ENCODE results near the gene BRD1. TPM values are rescaled to one million over a fixed set of nuclear protein-coding genes. Genes with fewer than 3 reads are reported as not detected.

The BRD1 gene
- total RNA-seq, 2 donors from 2014 or later: 42.3 to 43.4 TPM

GRCh38 chr22:49748514-49748913, 79.2 kb downstream of the BRD1 start:
- H3K27ac Mint-ChIP-seq: no peak overlapping the region
- H3K36me3 Mint-ChIP-seq (ENCODE audit: insufficient read depth in 2 of 2): peaks cover 16 to 23% of the 10 kb centered on the region in 2 donors
- H3K4me3 Mint-ChIP-seq: no peak overlapping the region
- ATAC-seq (replicated peaks in 1 of 2): no peak
- no peak for DNase-seq
- H3K27me3 Mint-ChIP-seq (ENCODE audit: low read depth): no peaks in the 10 kb centered on the region
- H3K4me1 Mint-ChIP-seq (ENCODE audit: low read depth): no peaks in the 10 kb centered on the region
- peaks cover 20 to 21% of the 10 kb centered on the region in 2 donors for H3K9me3 Mint-ChIP-seq

- Mint-ChIP-seq H3K36me3 (ENCODE audit: insufficient read depth in 2 of 2) (peaks cover 18 to 23% of the 10 kb centered on the region in 2 donors), H3K4me3 (no peak overlapping the region)
- ATAC-seq (replicated peaks in 1 of 2): no peak
Observed at GRCh38 chr22:49747716-49748115, 80.0 kb downstream of the BRD1 start.

GRCh38 chr22:49747130-49747529, 80.5 kb downstream of the BRD1 start:
- H3K4me3 Mint-ChIP-seq: no peak overlapping the region
- peaks cover 18 to 23% of the 10 kb centered on the region in 2 donors for H3K36me3 Mint-ChIP-seq (ENCODE audit: insufficient read depth in 2 of 2)
- peaks cover 21 to 24% of the 10 kb centered on the region in 2 donors for H3K9me3 Mint-ChIP-seq
- DNase-seq (no peak), ATAC-seq (replicated peaks in 1 of 2) (no peak)
- H3K4me1 Mint-ChIP-seq (ENCODE audit: low read depth): no peaks in the 10 kb centered on the region
- H3K27me3 Mint-ChIP-seq (ENCODE audit: low read depth): peaks cover under 1% of the 10 kb centered on the region
- no peak overlapping the region for H3K27ac Mint-ChIP-seq

More at GRCh38 chr22:49747716-49748115, 80.0 kb downstream of the BRD1 start:
- DNase-seq: no peak
- Mint-ChIP-seq H3K27ac (no peak overlapping the region), H3K9me3 (peaks cover 21 to 22% of the 10 kb centered on the region in 2 donors), H3K27me3 (ENCODE audit: low read depth) (no peaks in the 10 kb centered on the region), H3K4me1 (ENCODE audit: low read depth) (no peaks in the 10 kb centered on the region)

DNA sequence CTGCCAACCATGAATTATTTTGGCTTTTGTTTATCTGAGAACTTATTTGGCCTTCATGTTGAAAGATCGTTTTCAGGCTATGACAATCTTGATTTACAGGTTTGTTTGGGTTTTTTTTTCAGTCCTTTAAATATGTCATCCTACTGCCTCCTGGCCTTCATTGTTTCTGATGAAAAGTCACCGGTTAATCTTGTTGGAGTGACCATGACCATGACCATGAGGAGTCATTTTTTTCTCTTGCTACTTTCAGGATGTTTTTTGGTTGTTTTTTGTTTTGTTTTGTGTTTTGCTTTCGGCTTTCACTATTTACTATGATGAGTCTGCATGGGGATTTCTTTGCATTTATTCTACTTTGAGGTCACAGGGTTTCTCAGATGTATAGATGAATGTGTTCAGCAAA, 81.6 kb downstream of the BRD1 start:
- Mint-ChIP-seq H3K27ac (no peak overlapping the region), H3K9me3 (peaks cover 21 to 24% of the 10 kb centered on the region in 2 donors), H3K36me3 (ENCODE audit: insufficient read depth in 2 of 2) (peaks cover 18 to 23% of the 10 kb centered on the region in 2 donors), H3K4me1 (ENCODE audit: low read depth) (no peaks in the 10 kb centered on the region), H3K27me3 (ENCODE audit: low read depth) (peaks cover 11% of the 10 kb centered on the region), H3K4me3 (no peak overlapping the region)
- no peak for ATAC-seq (replicated peaks in 1 of 2)
- DNase-seq: no peak

DNA sequence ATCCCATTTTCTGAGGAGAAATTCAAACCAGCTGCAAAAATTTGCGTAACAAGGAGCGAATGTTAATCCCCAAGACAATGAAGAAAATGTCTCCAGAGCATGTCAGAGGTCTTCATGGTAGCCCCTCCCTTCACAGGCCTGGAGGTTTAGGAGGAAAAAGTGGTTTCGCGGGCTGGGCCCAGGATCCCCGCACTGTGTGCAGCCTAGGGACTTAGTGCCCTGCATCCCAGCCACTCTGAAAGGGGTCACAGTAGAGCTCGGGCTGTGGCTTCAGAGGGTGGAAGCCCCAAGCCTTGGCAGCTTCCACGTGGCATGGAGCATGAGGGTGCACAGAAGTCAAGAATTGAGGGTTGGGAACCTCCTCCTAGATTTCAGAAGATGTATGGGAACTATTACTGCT, 87.4 kb downstream of the BRD1 start:
- Mint-ChIP-seq H3K27me3 (ENCODE audit: low read depth) (peaks cover 36% of the 10 kb centered on the region), H3K4me3 (no peak overlapping the region), H3K4me1 (ENCODE audit: low read depth) (no peaks in the 10 kb centered on the region), H3K27ac (no peak overlapping the region), H3K9me3 (peaks cover 16 to 20% of the 10 kb centered on the region in 2 donors), H3K36me3 (ENCODE audit: insufficient read depth in 2 of 2) (peaks cover 6 to 11% of the 10 kb centered on the region in 2 donors)
- ATAC-seq (replicated peaks in 1 of 2) (no peak), DNase-seq (no peak)

DNA sequence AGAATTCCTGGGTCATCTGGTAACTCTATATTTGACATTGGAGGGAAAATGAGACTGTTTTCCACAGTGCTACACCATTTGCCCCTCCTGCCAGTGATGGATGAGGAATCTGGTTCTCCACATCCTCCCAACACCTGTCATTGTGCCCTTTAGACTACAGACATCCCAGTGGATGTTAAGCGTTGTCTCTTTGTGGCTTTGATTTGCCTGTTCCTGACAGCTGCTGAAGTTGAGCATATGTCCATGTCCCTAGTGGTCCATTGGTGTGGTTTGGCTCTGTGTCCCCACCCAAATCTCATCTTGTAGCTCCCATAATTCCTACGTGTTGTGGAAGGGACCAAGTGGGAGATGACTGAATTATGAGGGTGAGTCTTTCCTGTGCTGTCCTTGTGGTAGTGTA, 88.5 kb downstream of the BRD1 start:
- H3K36me3 Mint-ChIP-seq (ENCODE audit: insufficient read depth in 2 of 2): peaks cover 2 to 6% of the 10 kb centered on the region in 2 donors
- H3K4me3 Mint-ChIP-seq: no peak overlapping the region
- H3K9me3 Mint-ChIP-seq: peaks cover 8 to 15% of the 10 kb centered on the region in 2 donors
- H3K27ac Mint-ChIP-seq: no peak overlapping the region
- H3K4me1 Mint-ChIP-seq (ENCODE audit: low read depth): peaks cover 1% of the 10 kb centered on the region
- H3K27me3 Mint-ChIP-seq (ENCODE audit: low read depth): peaks cover 36% of the 10 kb centered on the region
- no peak for DNase-seq
- no peak for ATAC-seq (replicated peaks in 1 of 2)

- H3K4me1 Mint-ChIP-seq (ENCODE audit: low read depth): peaks cover 7% of the 10 kb centered on the region
- H3K36me3 Mint-ChIP-seq (ENCODE audit: insufficient read depth in 2 of 2): peaks cover 0 to 3% of the 10 kb centered on the region in 2 donors
- no peak for DNase-seq
- no peak for ATAC-seq (replicated peaks in 1 of 2)
- no peak overlapping the region for H3K27ac Mint-ChIP-seq
- peaks cover 38% of the 10 kb centered on the region for H3K27me3 Mint-ChIP-seq (ENCODE audit: low read depth)
- peaks cover 5 to 11% of the 10 kb centered on the region in 2 donors for H3K9me3 Mint-ChIP-seq
- H3K4me3 Mint-ChIP-seq: no peak overlapping the region
Observed at GRCh38 chr22:49738566-49738965, 89.1 kb downstream of the BRD1 start.

DNA sequence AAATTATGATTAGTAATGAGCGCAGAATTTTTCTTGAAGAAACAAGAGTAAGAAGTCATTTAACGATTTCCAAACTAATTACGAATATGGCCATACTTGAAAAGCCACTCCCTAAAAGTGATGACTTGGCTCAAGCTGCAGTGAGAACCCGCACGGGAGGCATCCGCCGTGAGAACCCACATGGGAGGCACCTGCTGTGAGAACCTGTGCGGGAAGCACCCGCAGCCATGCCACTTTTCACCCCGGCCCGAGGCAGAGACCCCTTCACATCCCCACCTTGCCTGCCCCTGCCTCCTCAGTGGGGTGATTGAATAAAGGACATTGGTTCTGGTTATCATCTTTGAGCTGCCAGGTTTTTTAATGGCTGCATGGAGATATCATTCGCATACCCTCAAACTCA, 89.7 kb downstream of the BRD1 start:
- Mint-ChIP-seq H3K9me3 (peaks cover 5 to 9% of the 10 kb centered on the region in 2 donors), H3K36me3 (ENCODE audit: insufficient read depth in 2 of 2) (peaks cover 0 to under 1% of the 10 kb centered on the region in 2 donors), H3K27ac (no peak overlapping the region), H3K4me1 (ENCODE audit: low read depth) (peaks cover 13% of the 10 kb centered on the region), H3K27me3 (ENCODE audit: low read depth) (peaks cover 43% of the 10 kb centered on the region), H3K4me3 (no peak overlapping the region)
- no peak for ATAC-seq (replicated peaks in 1 of 2)
- DNase-seq: no peak

DNA sequence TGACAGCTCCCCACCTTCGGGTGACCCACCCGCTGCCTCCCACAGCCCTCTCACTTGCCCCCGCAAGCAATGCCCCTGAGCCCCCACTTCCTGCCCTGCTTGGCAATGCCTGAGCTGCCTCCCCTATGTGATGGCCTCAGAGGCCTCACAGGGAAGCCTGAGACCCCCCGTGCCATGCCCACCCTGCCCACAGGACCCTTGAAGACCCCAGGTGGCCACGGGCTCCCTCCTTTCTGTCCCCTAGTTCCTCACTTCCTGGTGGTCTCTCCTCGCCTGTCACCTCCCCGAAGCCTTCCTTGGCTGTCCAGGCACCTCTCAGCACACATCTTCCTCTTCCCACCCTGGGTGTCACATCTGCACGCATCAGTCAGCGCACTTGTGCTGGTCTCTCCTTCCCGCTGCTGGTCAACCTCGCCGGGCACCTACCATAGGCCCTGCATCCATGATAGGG, 90.5 kb downstream of the BRD1 start:
- Mint-ChIP-seq H3K36me3 (ENCODE audit: insufficient read depth in 2 of 2) (no peaks in the 10 kb centered on the region), H3K9me3 (peaks cover 5 to 7% of the 10 kb centered on the region in 2 donors), H3K4me3 (no peak overlapping the region), H3K4me1 (ENCODE audit: low read depth) (peaks cover 14% of the 10 kb centered on the region), H3K27ac (no peak overlapping the region), H3K27me3 (ENCODE audit: low read depth) (peaks cover 52% of the 10 kb centered on the region)
- DNase-seq (no peak), ATAC-seq (replicated peaks in 1 of 2) (no peak)

DNA sequence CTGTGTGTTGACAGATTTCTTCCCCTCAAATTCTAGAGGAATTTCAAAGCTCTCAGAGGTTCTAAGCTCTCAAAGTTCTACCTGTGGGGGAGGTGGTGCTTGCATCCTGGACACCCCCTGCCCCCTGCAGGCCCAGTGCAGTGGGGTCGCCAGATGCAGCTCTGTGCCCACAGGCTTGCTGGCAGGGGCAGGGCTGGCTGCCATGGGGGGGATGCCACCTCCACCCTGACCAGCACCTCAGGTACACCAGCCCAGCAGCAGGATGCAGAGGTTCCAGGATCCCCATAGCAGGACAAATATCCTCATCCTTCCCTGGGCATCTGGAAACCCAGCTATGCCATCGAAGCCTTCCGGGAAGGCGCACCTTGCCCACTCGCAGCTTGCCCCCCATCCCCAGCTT, 91.1 kb downstream of the BRD1 start:
- ATAC-seq (replicated peaks in 1 of 2): no peak
- DNase-seq: no peak
- Mint-ChIP-seq H3K9me3 (peaks cover 5 to 7% of the 10 kb centered on the region in 2 donors), H3K36me3 (ENCODE audit: insufficient read depth in 2 of 2) (no peaks in the 10 kb centered on the region), H3K4me1 (ENCODE audit: low read depth) (peaks cover 14% of the 10 kb centered on the region), H3K27ac (no peak overlapping the region), H3K27me3 (ENCODE audit: low read depth) (peaks cover 48% of the 10 kb centered on the region), H3K4me3 (no peak overlapping the region)

- H3K27me3 Mint-ChIP-seq (ENCODE audit: low read depth): peaks cover 42% of the 10 kb centered on the region
Observed at GRCh38 chr22:49735901-49736421, 91.7 kb downstream of the BRD1 start.

GRCh38 chr22:49735411-49735900, 92.2 kb downstream of the BRD1 start:
- H3K4me3 Mint-ChIP-seq: no peak overlapping the region

More at GRCh38 chr22:49735901-49736421, 91.7 kb downstream of the BRD1 start:
- H3K36me3 Mint-ChIP-seq (ENCODE audit: insufficient read depth in 2 of 2): no peaks in the 10 kb centered on the region
- no peak overlapping the region for H3K27ac Mint-ChIP-seq
- H3K4me3 Mint-ChIP-seq: no peak overlapping the region
- H3K9me3 Mint-ChIP-seq: peaks cover 5 to 7% of the 10 kb centered on the region in 2 donors
- H3K4me1 Mint-ChIP-seq (ENCODE audit: low read depth): peaks cover 14% of the 10 kb centered on the region
- ATAC-seq (replicated peaks in 1 of 2) (no peak), DNase-seq (no peak)

DNA sequence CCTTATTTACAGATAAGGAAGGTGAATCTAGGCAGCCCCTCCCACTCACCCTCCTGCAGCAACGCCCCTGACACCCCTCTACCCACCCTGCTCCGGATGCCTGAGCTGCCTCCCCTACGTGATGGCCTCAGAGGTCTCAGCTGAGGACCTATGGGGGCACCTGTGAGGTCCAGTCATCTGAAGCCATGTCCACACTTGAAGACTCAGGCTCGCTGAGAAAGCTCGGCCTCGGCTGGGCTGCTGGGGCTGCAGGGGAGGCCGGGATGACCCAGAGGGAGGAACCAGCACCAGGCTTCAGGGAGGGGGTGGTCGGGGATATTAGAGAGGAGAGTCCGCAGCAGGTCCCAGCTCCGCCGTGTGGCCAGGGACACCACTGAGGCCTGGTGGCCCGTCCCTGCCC, 92.8 kb downstream of the BRD1 start:
- Mint-ChIP-seq H3K4me3 (no peak overlapping the region), H3K36me3 (ENCODE audit: insufficient read depth in 2 of 2) (no peaks in the 10 kb centered on the region), H3K27me3 (ENCODE audit: low read depth) (peaks cover 42% of the 10 kb centered on the region), H3K4me1 (ENCODE audit: low read depth) (peaks cover 14% of the 10 kb centered on the region), H3K27ac (no peak overlapping the region), H3K9me3 (peaks cover 4 to 7% of the 10 kb centered on the region in 2 donors)
- ATAC-seq (replicated peaks in 1 of 2): no peak
- DNase-seq: no peak

More at GRCh38 chr22:49735411-49735900, 92.2 kb downstream of the BRD1 start:
- peaks cover 41% of the 10 kb centered on the region for H3K27me3 Mint-ChIP-seq (ENCODE audit: low read depth)
- H3K4me1 Mint-ChIP-seq (ENCODE audit: low read depth): peaks cover 14% of the 10 kb centered on the region
- DNase-seq: no peak
- no peaks in the 10 kb centered on the region for H3K36me3 Mint-ChIP-seq (ENCODE audit: insufficient read depth in 2 of 2)
- H3K27ac Mint-ChIP-seq: no peak overlapping the region
- ATAC-seq (replicated peaks in 1 of 2): no peak
- H3K9me3 Mint-ChIP-seq: peaks cover 5 to 7% of the 10 kb centered on the region in 2 donors

- Mint-ChIP-seq H3K9me3 (peaks cover 0 to 2% of the 10 kb centered on the region in 2 donors), H3K36me3 (ENCODE audit: insufficient read depth in 2 of 2) (no peaks in the 10 kb centered on the region), H3K27ac (no peak overlapping the region), H3K27me3 (ENCODE audit: low read depth) (peaks cover 37% of the 10 kb centered on the region), H3K4me3 (no peak overlapping the region), H3K4me1 (ENCODE audit: low read depth) (peaks cover 14% of the 10 kb centered on the region)
- ATAC-seq (replicated peaks in 1 of 2): no peak
- no peak for DNase-seq
Observed at GRCh38 chr22:49734390-49734789, 93.3 kb downstream of the BRD1 start.
